Stimulated activated CD4-positive, alpha-beta T cell treated with anti-CD3 and anti-CD28 coated beads, Interleukin-4, amount 100 ng/mL, for 1 hour (primary cell): ENCODE results near the gene PARP3.
"Not testable (repeated sequence)": the region's sequence is repeated elsewhere in the genome, so short reads cannot be mapped to it uniquely, and the experiment has no call there.

Experiments used
- DNase-seq: peaks from one replicate; pipeline ENCODE4 v3.0.0-alpha.2; 2020

Gene PARP3

DNA sequence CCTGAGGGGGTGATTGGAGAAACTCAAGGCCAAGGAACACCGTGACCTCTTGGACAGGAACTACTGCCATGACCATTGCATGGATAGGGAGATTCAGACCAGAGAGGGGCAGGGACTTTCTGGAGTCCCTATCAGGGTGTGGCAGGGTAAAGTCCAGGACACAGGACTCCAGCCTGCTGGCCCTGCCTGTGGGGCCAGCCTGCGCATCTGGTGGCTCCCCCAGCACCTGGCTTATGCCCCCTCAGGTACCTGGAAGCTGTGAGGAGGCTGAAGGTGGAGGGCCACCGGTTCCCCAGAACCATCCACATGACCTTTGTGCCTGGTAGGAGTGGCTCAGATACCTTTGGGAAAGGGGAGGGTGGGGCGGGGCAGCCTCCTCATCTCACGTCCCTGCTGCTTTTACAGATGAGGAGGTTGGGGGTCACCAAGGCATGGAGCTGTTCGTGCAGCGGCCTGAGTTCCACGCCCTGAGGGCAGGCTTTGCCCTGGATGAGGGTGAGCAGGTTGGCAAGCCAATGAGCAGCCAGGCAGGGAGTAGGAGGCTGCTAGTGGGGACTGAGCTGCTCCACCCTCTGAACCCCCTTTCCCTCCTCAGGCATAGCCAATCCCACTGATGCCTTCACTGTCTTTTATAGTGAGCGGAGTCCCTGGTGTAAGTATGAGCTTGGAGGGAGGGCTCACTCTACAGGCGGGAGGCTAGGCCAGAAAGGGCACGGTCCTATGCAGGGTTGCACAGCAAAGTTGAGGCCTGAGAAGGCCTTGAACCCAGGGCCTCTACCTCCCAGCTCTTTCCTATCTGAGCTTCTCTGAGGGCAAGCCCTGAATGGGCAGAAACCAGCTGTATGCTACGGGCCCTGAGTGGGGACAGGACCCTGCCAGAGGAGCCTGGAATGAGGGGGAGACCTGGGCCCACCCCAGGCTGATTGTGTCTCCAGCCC is 44.1 kb downstream of the PARP3 start:
- no peak for DNase-seq

DNA sequence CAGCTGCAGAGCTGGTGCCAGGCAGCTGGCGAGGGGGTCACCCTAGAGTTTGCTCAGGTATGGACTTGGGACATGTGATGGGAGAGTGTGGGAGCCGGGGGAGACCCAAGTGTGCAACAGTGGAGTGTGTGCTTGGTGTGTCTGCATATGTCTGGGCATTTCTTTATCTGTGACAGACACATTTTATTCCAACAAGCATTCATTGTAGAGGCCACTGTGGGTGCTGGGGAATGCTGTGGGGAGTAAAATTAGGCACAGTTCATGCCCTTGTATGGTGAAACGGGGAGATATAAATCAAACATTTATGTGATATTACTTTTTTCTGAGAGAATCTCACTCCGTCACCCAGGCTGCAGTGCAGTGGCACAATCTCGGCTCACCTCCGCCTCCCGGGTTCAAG is 45.4 kb downstream of the PARP3 start:
- no peak for DNase-seq

DNA sequence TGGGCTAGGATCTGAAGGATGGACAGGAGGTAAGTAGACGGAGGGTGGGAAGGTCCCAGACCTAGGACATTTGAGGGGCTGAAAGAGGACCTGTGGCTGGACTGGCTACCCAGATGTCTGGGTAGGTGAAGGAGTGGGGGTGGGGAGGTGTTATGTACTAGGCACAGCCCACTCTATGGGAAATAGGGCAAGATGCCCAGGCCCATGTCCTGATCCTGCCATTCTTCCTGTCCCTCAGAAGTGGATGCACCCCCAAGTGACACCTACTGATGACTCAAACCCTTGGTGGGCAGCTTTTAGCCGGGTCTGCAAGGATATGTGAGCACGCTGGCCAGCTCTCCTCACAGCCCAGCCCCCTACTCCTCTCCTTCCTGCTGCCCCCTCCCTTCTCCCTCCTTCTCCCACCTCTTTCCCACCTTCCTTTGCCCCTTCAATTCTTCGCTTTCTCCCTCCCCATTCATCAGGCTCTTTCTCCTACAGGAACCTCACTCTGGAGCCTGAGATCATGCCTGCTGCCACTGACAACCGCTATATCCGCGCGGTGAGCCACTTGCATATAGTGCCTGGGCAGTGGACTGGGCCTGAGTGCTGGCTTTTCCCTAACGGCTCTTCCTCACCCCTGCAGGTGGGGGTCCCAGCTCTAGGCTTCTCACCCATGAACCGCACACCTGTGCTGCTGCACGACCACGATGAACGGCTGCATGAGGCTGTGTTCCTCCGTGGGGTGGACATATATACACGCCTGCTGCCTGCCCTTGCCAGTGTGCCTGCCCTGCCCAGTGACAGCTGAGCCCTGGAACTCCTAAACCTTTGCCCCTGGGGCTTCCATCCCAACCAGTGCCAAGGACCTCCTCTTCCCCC is 46.4 kb downstream of the PARP3 start:
- no peak for DNase-seq

DNA sequence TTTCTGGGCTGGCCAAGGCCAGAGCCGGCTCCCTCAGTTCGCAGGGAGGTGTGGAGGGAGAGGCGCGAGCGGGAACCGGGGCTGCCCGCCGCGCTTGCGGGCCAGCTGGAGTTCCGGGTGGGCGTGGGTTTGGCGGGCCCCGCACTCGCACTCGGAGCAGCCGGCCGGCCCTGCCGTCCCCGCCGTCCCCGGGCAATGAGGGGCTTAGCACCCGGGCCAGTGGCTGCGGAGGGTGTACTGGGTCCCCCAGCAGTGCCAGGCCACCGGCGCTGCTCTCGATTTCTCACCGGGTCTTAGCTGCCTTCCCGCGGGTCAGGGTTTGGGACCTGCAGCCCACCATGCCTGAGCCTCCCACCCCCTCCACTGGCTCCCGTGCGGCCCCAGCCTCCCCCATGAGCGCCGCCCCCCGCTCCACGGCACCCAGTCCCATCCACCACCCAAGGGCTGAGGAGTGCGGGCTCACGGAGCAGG is 48.4 kb downstream of the PARP3 start:
- not testable (repeated sequence) for DNase-seq

DNA sequence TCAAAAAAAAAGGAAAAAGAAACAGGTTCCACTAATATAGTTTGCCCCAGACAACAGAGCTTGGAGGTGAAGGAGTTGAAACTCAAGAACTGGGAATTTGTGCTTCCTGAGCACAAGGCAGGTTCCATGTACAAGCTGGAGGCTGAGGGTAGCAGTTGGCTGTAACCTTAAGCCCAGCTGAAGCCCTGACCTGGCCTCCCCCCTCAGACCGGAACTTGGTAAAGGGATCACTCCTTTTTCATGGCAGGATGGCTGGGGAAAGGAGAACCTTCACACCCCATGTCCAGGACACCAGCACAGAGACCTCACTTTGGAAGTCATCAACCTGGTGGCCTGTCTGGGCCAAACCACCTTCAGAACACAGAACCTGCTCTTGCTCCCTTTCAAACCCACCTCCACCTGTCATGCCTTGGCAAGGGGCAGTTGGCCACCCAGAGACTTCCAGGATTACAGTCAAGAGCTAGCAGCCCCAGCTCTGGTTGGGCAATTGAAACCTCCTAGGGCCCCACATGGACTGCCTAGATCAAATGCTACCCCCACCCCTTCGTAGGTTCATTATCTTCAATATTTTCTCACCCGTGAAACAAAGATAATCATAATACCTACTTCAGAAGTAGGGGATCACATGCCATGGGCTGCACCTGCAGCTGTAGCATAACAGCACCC is 50.0 kb downstream of the PARP3 start:
- no peak for DNase-seq

DNA sequence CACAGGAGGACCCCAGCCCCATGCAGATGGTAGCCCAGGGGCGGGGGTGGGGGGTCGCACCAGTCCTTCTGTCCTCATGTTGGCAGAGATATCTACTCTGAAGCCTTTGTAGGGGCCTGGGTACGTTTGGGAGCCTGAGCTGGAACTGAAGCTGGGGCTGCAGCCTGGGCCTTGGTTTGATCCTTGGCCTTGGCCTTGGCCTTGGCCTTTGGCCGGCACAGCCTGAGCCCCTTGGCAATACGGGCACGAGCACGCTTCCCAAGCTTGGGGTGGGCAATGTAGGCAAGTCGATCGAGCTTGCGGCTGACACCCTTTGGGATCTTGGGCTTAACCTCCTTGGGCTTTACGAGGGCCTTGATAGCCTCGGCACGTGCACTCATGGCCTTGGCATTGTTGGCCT is 51.5 kb downstream of the PARP3 start:
- DNase-seq, result not testable (repeated sequence)

DNA sequence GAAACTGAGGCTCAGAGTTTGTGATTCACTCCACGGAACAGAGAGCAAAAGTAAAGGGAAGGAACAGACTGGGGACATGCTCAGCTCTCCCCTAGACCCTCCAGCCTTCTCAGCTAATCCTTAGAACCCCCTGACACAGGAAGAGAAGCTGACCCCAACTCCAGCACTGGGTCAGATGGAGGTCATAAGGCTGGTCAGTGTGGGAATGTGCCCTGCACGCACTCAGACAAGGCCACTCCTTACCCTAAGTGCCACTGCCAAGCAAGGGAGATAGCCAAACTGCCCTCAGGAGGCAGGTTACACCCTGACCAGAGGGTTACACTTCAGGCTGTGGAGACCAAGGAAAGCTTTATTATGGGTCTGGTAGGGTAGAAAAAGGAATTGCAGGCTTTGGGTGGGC is 52.4 kb downstream of the PARP3 start:
- no peak for DNase-seq

DNA sequence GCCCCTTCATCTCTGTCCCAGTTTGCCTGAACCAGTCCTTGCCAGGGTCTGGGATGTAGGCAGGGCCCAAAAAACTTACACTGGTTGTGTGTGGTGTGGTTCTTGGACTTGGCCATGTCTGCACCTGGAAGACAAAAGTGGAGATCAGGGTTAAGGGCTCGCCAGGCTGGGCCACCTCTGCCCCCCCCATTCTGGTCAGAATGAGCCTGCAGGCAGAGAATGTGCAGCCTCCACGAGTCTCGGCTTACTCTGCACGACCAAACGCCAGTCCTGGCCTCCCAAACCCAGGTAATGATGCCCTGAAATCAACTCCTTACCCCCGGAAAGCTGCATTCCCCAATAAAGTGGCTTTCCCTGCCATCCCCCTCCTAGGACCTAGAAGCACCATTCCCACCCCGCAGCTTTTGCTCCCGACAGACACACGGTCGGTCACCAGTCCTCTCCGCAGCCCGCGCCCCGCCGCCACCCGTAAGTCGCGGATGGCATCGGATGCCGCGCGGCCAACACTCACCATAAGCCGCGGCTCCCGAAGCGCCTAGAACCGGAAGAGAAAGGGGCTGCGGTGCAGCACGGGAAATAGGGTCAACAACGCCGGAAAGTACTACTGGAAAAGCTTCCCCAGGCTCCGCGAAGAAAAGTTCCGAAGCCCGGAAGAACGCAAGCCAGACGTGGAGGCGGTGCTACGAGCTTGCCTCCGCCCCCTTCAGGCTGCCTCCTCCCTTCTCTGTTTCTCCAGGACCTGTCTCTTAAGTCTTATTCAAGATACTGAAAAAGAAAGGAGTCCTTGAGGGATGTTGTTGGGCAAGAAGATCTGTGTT is 53.4 kb downstream of the PARP3 start, which contains the start of gene RPL29:
Gene RPL29, minus strand, starts transcription at position 550 of the 818 bp plus-strand sequence. Its CDS starts 434 bp downstream, at position 116.
- peak; percentile 90 for DNase-seq

DNA sequence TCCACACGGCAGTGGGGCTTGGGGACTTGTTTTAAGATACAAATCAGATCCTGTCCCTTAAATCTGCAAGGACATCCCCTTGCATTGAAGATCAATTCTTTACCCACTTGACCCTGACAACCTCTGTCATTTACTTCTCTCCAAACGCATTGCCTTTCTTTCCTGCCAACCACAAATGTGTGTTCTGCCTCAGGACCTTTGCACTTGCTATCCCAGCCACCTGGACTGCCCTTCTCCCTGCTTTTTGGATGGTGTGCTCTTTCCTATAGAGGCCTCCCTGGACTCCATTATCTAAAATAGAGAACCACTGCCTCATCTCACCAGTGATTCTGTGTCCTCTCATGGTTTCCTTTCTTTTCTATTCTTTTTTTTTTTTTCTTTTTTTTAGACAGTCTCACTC is 55.0 kb downstream of the PARP3 start:
- DNase-seq, result no peak

DNA sequence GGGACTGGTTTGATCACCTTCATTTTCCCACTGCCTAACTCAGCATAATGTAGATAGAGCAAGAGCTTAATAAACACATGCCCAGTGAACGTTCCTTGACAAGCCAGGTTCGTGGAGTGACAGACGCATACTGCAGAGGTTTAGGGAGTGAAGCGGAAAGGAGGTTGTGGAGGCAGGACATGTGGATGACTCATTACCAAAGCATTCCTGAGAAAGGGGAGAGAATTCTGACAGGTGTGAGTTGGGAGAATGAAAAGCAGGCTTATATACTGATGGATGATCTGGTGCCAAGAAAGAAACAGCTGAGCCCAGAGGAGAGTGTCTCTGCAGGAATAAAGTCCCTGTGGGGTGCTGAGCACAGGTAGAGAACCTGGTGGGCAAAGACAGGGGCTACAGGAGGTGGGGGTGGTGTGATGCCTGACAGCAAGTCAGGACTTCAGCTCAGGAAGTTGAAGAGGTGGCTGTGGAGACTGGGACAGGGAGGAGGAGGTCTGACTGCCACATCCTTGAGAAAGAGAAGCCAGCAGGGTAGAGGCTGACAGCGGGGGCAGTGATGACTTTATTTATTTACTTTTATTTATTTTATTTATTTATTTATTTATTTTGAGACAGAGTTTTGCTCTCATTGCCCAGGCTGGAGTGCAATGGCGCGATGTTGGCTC is 55.9 kb downstream of the PARP3 start:
- no peak for DNase-seq
